Nephron (organoid): ENCODE results near the gene SLC4A7.

Source experiments
- H3K27ac Mint-ChIP-seq, 3 experiments: 2 replicates each; pipeline ENCODE4 v1.8.0; 2020; ENCODE audit warnings: mixed read lengths in 3 of 3, mild to moderate bottlenecking in 2 of 3, moderate library complexity in 1 of 3
- H3K27me3 Mint-ChIP-seq: 2 replicates; pipeline ENCODE4 v1.8.0; 2021; ENCODE audit warnings: low read depth, mild to moderate bottlenecking, moderate library complexity, mixed read lengths
- H3K36me3 Mint-ChIP-seq: 2 replicates; pipeline ENCODE4 v1.8.0; 2020; ENCODE audit warnings: low read depth, mixed read lengths
- H3K4me1 Mint-ChIP-seq: 2 replicates; pipeline ENCODE4 v1.8.0; 2020; ENCODE audit warnings: mixed read lengths
- H3K4me3 Mint-ChIP-seq, 3 experiments: 2 replicates each; pipeline ENCODE4 v1.8.0; 2020; ENCODE audit warnings: mild to moderate bottlenecking in 3 of 3, mixed read lengths in 3 of 3, moderate library complexity in 2 of 3
- H3K9me3 Mint-ChIP-seq: 2 replicates; pipeline ENCODE4 v1.8.0; 2020; ENCODE audit warnings: mixed read lengths
- TF ChIP-seq, protein P1 (sequence below), 3 experiments: fragments of 200-600 bp; sonication (generic); IDR thresholded peaks; one replicate each; pipeline ENCODE4 v1.5.0; 2021; ENCODE audit warnings: antibody characterized with exemption in 3 of 3; ENCODE audit not compliant: unreplicated experiment in 3 of 3

Gene SLC4A7

DNA sequence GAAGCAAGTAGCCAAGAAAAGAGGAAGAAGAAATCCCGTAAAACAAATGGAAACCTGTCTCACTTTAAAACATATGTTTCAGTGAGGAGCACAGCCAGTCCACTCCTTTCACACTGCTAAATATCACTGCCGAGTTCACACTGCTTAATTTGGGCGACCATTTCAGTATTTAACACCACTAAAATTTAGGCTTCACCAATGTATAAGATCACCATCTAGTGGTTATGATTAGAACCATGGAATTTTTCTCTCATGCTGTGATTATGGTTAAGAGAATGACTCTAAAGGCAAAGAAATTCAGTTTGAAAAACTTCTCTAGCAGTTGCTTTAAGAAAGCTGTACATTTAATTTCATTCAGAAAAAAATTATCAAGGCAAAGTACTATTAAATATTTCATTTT, 16.6 kb downstream of the SLC4A7 start:
- H3K9me3 Mint-ChIP-seq: peaks cover 10% of the 10 kb centered on the region
- TF ChIP-seq, protein P1, sequence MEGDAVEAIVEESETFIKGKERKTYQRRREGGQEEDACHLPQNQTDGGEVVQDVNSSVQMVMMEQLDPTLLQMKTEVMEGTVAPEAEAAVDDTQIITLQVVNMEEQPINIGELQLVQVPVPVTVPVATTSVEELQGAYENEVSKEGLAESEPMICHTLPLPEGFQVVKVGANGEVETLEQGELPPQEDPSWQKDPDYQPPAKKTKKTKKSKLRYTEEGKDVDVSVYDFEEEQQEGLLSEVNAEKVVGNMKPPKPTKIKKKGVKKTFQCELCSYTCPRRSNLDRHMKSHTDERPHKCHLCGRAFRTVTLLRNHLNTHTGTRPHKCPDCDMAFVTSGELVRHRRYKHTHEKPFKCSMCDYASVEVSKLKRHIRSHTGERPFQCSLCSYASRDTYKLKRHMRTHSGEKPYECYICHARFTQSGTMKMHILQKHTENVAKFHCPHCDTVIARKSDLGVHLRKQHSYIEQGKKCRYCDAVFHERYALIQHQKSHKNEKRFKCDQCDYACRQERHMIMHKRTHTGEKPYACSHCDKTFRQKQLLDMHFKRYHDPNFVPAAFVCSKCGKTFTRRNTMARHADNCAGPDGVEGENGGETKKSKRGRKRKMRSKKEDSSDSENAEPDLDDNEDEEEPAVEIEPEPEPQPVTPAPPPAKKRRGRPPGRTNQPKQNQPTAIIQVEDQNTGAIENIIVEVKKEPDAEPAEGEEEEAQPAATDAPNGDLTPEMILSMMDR (IDR thresholded peaks at IDR 0.05; ENCODE audit: unreplicated experiment in 3 of 3): peak; percentile 56 to 65 (median 64)
- peaks cover 9% of the 10 kb centered on the region for H3K4me1 Mint-ChIP-seq
- H3K36me3 Mint-ChIP-seq: peaks cover 22% of the 10 kb centered on the region
- no peak overlapping the region for H3K27ac Mint-ChIP-seq
- H3K27me3 Mint-ChIP-seq: no peaks in the 10 kb centered on the region
- no peak overlapping the region for H3K4me3 Mint-ChIP-seq

DNA sequence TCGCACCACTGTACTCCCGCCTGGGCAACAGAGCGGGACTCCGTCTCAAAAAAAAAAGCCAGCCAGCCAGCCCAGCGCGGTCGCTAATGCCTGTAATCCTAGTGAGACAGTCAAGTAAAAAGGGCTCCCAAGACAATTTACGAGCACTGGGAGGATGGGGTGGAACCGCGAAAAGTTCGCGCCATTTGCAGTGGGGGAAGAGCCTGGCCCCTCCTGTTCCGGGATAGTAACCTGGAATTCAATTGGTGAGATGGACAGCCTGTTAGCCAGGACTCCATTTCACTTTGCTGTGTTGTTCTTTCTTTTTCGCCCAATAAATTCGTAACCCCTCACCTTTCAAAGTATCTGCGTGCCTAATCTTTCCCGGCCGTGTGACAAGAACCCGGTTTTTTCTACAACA, 19.5 kb downstream of the SLC4A7 start:
- Mint-ChIP-seq H3K27ac (no peak overlapping the region), H3K27me3 (no peaks in the 10 kb centered on the region), H3K36me3 (peaks cover 37% of the 10 kb centered on the region), H3K9me3 (peaks cover 19% of the 10 kb centered on the region), H3K4me3 (no peak overlapping the region), H3K4me1 (peaks cover 9% of the 10 kb centered on the region)
- TF ChIP-seq, protein P1 (IDR thresholded peaks at IDR 0.05; ENCODE audit: unreplicated experiment in 3 of 3): no peak

GRCh38 chr3:27462228-27462627, 22.0 kb downstream of the SLC4A7 start:
- no peak overlapping the region for H3K4me3 Mint-ChIP-seq
- peaks cover 50% of the 10 kb centered on the region for H3K36me3 Mint-ChIP-seq
- H3K27me3 Mint-ChIP-seq: no peaks in the 10 kb centered on the region
- peaks cover 19% of the 10 kb centered on the region for H3K9me3 Mint-ChIP-seq
- peaks cover 4% of the 10 kb centered on the region for H3K4me1 Mint-ChIP-seq
- TF ChIP-seq, protein P1 (IDR thresholded peaks at IDR 0.05; ENCODE audit: unreplicated experiment in 3 of 3): no peak
- H3K27ac Mint-ChIP-seq: no peak overlapping the region

GRCh38 chr3:27458929-27459328, 25.3 kb downstream of the SLC4A7 start:
- no peaks in the 10 kb centered on the region for H3K4me1 Mint-ChIP-seq
- TF ChIP-seq, protein P1 (IDR thresholded peaks at IDR 0.05; ENCODE audit: unreplicated experiment in 3 of 3): no peak
- no peak overlapping the region for H3K27ac Mint-ChIP-seq
- no peaks in the 10 kb centered on the region for H3K27me3 Mint-ChIP-seq
- H3K36me3 Mint-ChIP-seq: peaks cover 47% of the 10 kb centered on the region
- H3K4me3 Mint-ChIP-seq: no peak overlapping the region
- peaks cover 18% of the 10 kb centered on the region for H3K9me3 Mint-ChIP-seq

GRCh38 chr3:27456554-27456953, 27.6 kb downstream of the SLC4A7 start:
- no peak overlapping the region for H3K27ac Mint-ChIP-seq
- TF ChIP-seq, protein P1 (IDR thresholded peaks at IDR 0.05; ENCODE audit: unreplicated experiment in 3 of 3): no peak
- peaks cover 25% of the 10 kb centered on the region for H3K36me3 Mint-ChIP-seq
- H3K4me3 Mint-ChIP-seq: no peak overlapping the region
- peaks cover 7% of the 10 kb centered on the region for H3K4me1 Mint-ChIP-seq
- H3K9me3 Mint-ChIP-seq: peaks cover 4% of the 10 kb centered on the region
- H3K27me3 Mint-ChIP-seq: no peaks in the 10 kb centered on the region

DNA sequence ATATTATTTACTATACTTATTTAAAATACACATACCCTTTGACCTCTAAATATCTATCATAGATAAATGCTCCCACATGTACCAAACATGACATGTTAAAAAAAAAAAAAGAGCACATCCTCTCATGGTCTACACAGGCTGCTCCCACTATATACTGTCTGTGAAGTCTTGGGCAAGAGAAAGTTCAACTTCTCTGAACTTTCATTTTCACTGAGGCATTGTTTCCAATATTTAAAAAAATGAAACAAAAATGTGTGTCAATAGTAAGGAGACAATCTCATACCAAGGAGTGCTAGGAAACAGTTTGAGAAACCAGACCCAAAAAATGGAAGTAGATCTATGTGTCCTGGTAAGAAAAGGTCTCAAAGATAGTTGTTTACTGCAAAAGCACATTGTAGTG, 29.3 kb downstream of the SLC4A7 start:
- Mint-ChIP-seq H3K27ac (no peak overlapping the region), H3K4me3 (no peak overlapping the region)

More for the DNA sequence above, 29.3 kb downstream of the SLC4A7 start:
- Mint-ChIP-seq H3K27me3 (no peaks in the 10 kb centered on the region), H3K9me3 (no peaks in the 10 kb centered on the region), H3K36me3 (peaks cover 18% of the 10 kb centered on the region), H3K4me1 (peaks cover 7% of the 10 kb centered on the region)
- TF ChIP-seq, protein P1 (IDR thresholded peaks at IDR 0.05; ENCODE audit: unreplicated experiment in 3 of 3): no peak
